Stimulated activated CD8-positive, alpha-beta memory T cell treated with anti-CD3 and anti-CD28 coated beads, Interleukin-15, amount 100 ng/mL, for 1 hour (primary cell): ENCODE data around the gene TMEM183A.
A peak's percentile ranks its signal among the peaks of the same experiment; 100 is the strongest.

Experiments
- DNase-seq: peaks from one replicate; pipeline ENCODE4 v3.0.0-alpha.2; 2020; ENCODE audit warnings: low read depth

TMEM183A gene

GRCh38 chr1:203028784-203029553 lies 21.8 kb downstream of the TMEM183A start:
- DNase-seq: no peak

GRCh38 chr1:203031467-203031866 lies 24.3 kb downstream of the TMEM183A start:
- no peak for DNase-seq

- DNase-seq: no peak
These were observed 26.1 kb downstream of the TMEM183A start for GRCh38 chr1:203033287-203033686.

GRCh38 chr1:203033917-203034316 lies 26.7 kb downstream of the TMEM183A start:
- no peak for DNase-seq

- DNase-seq: no peak
These were observed 27.4 kb downstream of the TMEM183A start for GRCh38 chr1:203034422-203035110.

GRCh38 chr1:203035111-203036000 lies 28.2 kb downstream of the TMEM183A start:
- no peak for DNase-seq

GRCh38 chr1:203036135-203036534 lies 29.0 kb downstream of the TMEM183A start:
- no peak for DNase-seq

- DNase-seq: no peak
These were observed 29.4 kb downstream of the TMEM183A start for GRCh38 chr1:203036537-203036936.

GRCh38 chr1:203037509-203038190 lies 30.5 kb downstream of the TMEM183A start:
- no peak for DNase-seq

GRCh38 chr1:203038217-203038741 lies 31.1 kb downstream of the TMEM183A start:
- DNase-seq: no peak

- DNase-seq: peak; percentile 49
These were observed 31.9 kb downstream of the TMEM183A start for GRCh38 chr1:203038891-203039608.

GRCh38 chr1:203039609-203040512 lies 32.7 kb downstream of the TMEM183A start:
- DNase-seq: no peak

GRCh38 chr1:203040513-203041275 lies 33.5 kb downstream of the TMEM183A start:
- DNase-seq: no peak

- DNase-seq: no peak
These were observed 34.3 kb downstream of the TMEM183A start for GRCh38 chr1:203041351-203041932.

GRCh38 chr1:203043830-203044545 lies 36.8 kb downstream of the TMEM183A start:
- no peak for DNase-seq

- no peak for DNase-seq
These were observed 37.5 kb downstream of the TMEM183A start for GRCh38 chr1:203044546-203045250.

GRCh38 chr1:203045336-203045735 lies 38.2 kb downstream of the TMEM183A start:
- DNase-seq: no peak
